Gastrocnemius medialis (tissue), 4 donors: Measurements from ENCODE around the gene MYL6B. TPM values are rescaled to one million over a fixed set of nuclear protein-coding genes. Genes with fewer than 3 reads are reported as not detected.

Source experiments
- ATAC-seq, 2 donors: fragments of 150-250 bp; one replicate each; pipeline ENCODE4 v1.9.1; 2016
- DNase-seq, 2 donors: peaks; one replicate each; pipeline ENCODE4 v3.0.0-alpha.2; 2019
- H3K27ac ChIP-seq, 4 donors: fragments of 200-600 bp; sonication (generic); 1 replicate in 1 of 4; 2 replicates in 3 of 4; pipeline ENCODE4 v1.5.1; 2016 to 2018; ENCODE audit warnings: mild to moderate bottlenecking in 2 of 4, moderate library complexity in 1 of 4
- H3K27me3 ChIP-seq, 3 donors: fragments of 200-600 bp; sonication (generic) in 2 of 3; 1 replicate in 1 of 3; 2 replicates in 2 of 3; pipeline versions ENCODE4 v1.5.1 to v1.6.0; 2016 to 2019; ENCODE audit warnings: mild to moderate bottlenecking in 1 of 3, moderate library complexity in 1 of 3
- H3K36me3 ChIP-seq, 2 donors: fragments of 200-600 bp; sonication (generic) in 1 of 2; one replicate each; pipeline ENCODE4 v1.5.1; 2017 to 2018
- H3K4me1 ChIP-seq, 2 donors: fragments of 200-600 bp; sonication (generic) in 1 of 2; one replicate each; pipeline ENCODE4 v1.5.1; 2016 to 2017; ENCODE audit warnings: mild to moderate bottlenecking in 2 of 2
- H3K4me3 ChIP-seq, 4 donors: fragments of 200-600 bp; sonication (generic) in 3 of 4; 1 replicate in 1 of 4; 2 replicates in 3 of 4; pipeline ENCODE4 v1.5.1; 2016 to 2019; ENCODE audit warnings: mild to moderate bottlenecking in 2 of 4
- H3K9me3 ChIP-seq, 3 donors: fragments of 200-600 bp; sonication (generic) in 2 of 3; 1 replicate in 1 of 3; 2 replicates in 2 of 3; pipeline ENCODE4 v1.5.1; 2016 to 2019
- POLR2A ChIP-seq, 2 donors: fragments of 450-650 bp; IDR thresholded peaks; one replicate each; pipeline ENCODE4 v1.6.1; 2017; ENCODE audit warnings: antibody characterized with exemption in 2 of 2, mild to moderate bottlenecking in 2 of 2, moderate library complexity in 2 of 2
- in situ Hi-C, 4 donors: fragments of 200-750 bp; cut with MboI; loops; one replicate each; pipeline versions ENCODE4 v1.15.0 to v1.8.0; 2017; ENCODE audit warnings: low sequenced_read_pairs in 4 of 4
- intact Hi-C: fragments of 100-400 bp; cut with DNase I; formaldehyde crosslinking; loops from one replicate; pipeline ENCODE4 v1.15.1; 2023; ENCODE audit warnings: low total_unique reads
- total RNA-seq, 4 donors: library from RNA; depleted of rRNA; stranded (reverse); fragments of >200 nt; gene quantifications; one replicate each; pipeline versions ENCODE4 v1.1.0 to v1.2.3, GENCODE V29; 2016
- TF ChIP-seq, protein P1 (sequence below), 5 experiments: fragments of 450-650 bp in 3 of 5; fragments of 200-600 bp in 2 of 5; sonication (generic) in 2 of 5; IDR thresholded peaks in 4 of 5; conservative IDR thresholded peaks in 1 of 5; 1 replicate in 4 of 5; 2 replicates in 1 of 5; pipeline ENCODE4 v1.5.1; 2016 to 2019; ENCODE audit warnings: antibody characterized with exemption in 5 of 5, mild to moderate bottlenecking in 3 of 5, moderate library complexity in 3 of 5

MYL6B gene
- total RNA-seq, 4 donors from 2014 or later, result 159 to 334 (median 198) TPM

GRCh38 chr12:56152756-56153677 is 630 bp downstream of the MYL6B start:
- Histone ChIP-seq H3K4me1 (peaks cover 24 to 40% of the 10 kb centered on the region in 2 donors), H3K27ac (peak overlapping the region; percentile 88 to 97 (median 96)), H3K27me3 (no peaks in the 10 kb centered on the region), H3K9me3 (no peaks in the 10 kb centered on the region), H3K4me3 (peak overlapping the region; percentile 61 to 82 (median 75)), H3K36me3 (no peaks in the 10 kb centered on the region)
- DNase-seq (no peak), ATAC-seq (no peak)
- intact Hi-C loops (loop anchor here (1.0 kb wide), 1 partner anchor 25 kb away; the partner anchor contains the start of gene ESYT1), in situ Hi-C loops (no loop called here)
- no peak for TF ChIP-seq POLR2A (IDR thresholded peaks at IDR 0.05)
- TF ChIP-seq, protein P1, sequence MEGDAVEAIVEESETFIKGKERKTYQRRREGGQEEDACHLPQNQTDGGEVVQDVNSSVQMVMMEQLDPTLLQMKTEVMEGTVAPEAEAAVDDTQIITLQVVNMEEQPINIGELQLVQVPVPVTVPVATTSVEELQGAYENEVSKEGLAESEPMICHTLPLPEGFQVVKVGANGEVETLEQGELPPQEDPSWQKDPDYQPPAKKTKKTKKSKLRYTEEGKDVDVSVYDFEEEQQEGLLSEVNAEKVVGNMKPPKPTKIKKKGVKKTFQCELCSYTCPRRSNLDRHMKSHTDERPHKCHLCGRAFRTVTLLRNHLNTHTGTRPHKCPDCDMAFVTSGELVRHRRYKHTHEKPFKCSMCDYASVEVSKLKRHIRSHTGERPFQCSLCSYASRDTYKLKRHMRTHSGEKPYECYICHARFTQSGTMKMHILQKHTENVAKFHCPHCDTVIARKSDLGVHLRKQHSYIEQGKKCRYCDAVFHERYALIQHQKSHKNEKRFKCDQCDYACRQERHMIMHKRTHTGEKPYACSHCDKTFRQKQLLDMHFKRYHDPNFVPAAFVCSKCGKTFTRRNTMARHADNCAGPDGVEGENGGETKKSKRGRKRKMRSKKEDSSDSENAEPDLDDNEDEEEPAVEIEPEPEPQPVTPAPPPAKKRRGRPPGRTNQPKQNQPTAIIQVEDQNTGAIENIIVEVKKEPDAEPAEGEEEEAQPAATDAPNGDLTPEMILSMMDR (IDR thresholded peaks at IDR 0.05 in 4 of 5, conservative IDR thresholded peaks at IDR 0.05 in 1 of 5), result no peak

GRCh38 chr12:56153678-56154065 is 1.3 kb downstream of the MYL6B start:
- no peak for TF ChIP-seq POLR2A (IDR thresholded peaks at IDR 0.05)
- TF ChIP-seq, protein P1 (IDR thresholded peaks at IDR 0.05 in 4 of 5, conservative IDR thresholded peaks at IDR 0.05 in 1 of 5), result no peak
- ATAC-seq, result no peak
- in situ Hi-C loops, result no loop called here
- intact Hi-C loops, result no loop called here
- Histone ChIP-seq H3K27me3 (no peaks in the 10 kb centered on the region), H3K36me3 (no peaks in the 10 kb centered on the region), H3K9me3 (no peaks in the 10 kb centered on the region), H3K4me1 (peaks cover 24 to 40% of the 10 kb centered on the region in 2 donors), H3K27ac (peak overlapping the region; percentile 88 to 97 (median 96)), H3K4me3 (peak overlapping the region in 1 of 4 donors; percentile 3)
- DNase-seq, result no peak

DNA sequence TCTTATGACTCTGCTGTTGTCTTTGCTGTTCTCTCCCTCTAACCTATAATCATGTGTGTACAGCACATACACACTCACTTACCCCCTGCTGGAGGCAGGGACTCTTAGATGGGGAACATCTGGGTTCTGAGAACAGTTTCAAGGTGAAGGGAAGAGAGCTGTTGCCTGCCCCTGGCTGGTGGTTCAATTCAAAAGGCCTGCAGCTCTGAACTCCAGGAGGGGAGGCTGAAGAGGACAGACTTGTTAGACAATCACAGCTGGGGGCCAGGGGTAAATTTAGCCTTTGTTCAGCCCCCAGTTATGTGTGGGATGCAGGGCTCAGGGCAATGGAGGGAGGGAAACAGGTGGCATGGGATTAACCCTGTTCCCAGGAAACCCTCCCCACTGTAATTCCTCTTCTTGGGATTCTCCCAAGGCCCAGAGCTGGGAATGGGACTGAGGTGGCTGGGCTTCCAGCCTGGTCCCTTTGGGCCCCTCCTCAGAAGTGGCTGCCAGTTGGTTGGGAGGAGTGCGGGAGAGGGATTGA is 1.9 kb downstream of the MYL6B start:
- peak overlapping the region; percentile 88 to 97 (median 96) for H3K27ac ChIP-seq
- H3K4me3 ChIP-seq, result peak overlapping the region in 1 of 4 donors; percentile 3
- in situ Hi-C loops, result no loop called here
- intact Hi-C loops, result no loop called here
- TF ChIP-seq, protein P1 (IDR thresholded peaks at IDR 0.05 in 4 of 5, conservative IDR thresholded peaks at IDR 0.05 in 1 of 5), result no peak
- peak in 1 of 2 donors; percentile 12 for TF ChIP-seq POLR2A (IDR thresholded peaks at IDR 0.05)
- peaks cover 26 to 42% of the 10 kb centered on the region in 2 donors for H3K4me1 ChIP-seq
- ATAC-seq, result no peak
- no peaks in the 10 kb centered on the region for H3K27me3 ChIP-seq
- H3K36me3 ChIP-seq, result peaks cover 0 to under 1% of the 10 kb centered on the region in 2 donors
- DNase-seq, result no peak
- H3K9me3 ChIP-seq, result no peaks in the 10 kb centered on the region

DNA sequence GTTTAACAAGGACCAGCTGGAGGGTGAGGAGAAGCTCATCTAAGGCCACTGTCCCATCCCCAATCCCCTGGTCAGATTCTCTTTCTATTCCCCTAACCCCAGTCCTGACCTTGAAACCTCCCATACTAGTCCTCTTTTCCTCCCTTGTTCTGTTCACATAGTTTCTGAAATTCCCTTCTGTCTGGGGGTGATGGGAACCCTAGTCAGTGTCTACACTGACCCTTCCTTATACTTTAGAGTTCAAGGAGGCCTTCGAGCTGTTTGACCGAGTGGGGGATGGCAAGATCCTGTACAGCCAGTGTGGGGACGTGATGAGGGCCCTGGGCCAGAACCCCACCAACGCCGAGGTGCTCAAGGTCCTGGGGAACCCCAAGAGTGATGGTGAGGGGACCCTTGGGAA is 2.4 kb downstream of the MYL6B start:
- Histone ChIP-seq H3K27me3 (no peaks in the 10 kb centered on the region), H3K4me1 (peaks cover 31 to 47% of the 10 kb centered on the region in 2 donors), H3K4me3 (no peak overlapping the region), H3K27ac (peak overlapping the region in 3 of 4 donors; percentile 96 to 97 (median 96)), H3K9me3 (no peaks in the 10 kb centered on the region), H3K36me3 (peaks cover 0 to 5% of the 10 kb centered on the region in 2 donors)
- ATAC-seq (no peak), DNase-seq (no peak)
- intact Hi-C loops (no loop called here), in situ Hi-C loops (no loop called here)
- TF ChIP-seq, protein P1 (IDR thresholded peaks at IDR 0.05 in 4 of 5, conservative IDR thresholded peaks at IDR 0.05 in 1 of 5), result no peak
- no peak for TF ChIP-seq POLR2A (IDR thresholded peaks at IDR 0.05)
